Measurements from ENCODE around the gene ARHGEF40.

ARHGEF40 gene

GRCh38 chr14:21075719-21076437 lies 5.8 kb downstream of the ARHGEF40 start:
- TF ChIP-seq ZNF274 (IDR thresholded peaks at IDR 0.05; ENCODE audit: low read depth, low read length) = no peak
- no peak overlapping the region for H3K4me3 ChIP-seq (ENCODE audit: low read length)

- no peak for TF ChIP-seq ZNF274 (IDR thresholded peaks at IDR 0.05; ENCODE audit: low read depth, low read length)
- no peak overlapping the region for H3K4me3 ChIP-seq (ENCODE audit: low read length)
Measured at GRCh38 chr14:21077672-21078071, 7.6 kb downstream of the ARHGEF40 start.

- no peak overlapping the region for H3K4me3 ChIP-seq (ENCODE audit: low read length)
- no peak for TF ChIP-seq ZNF274 (IDR thresholded peaks at IDR 0.05; ENCODE audit: low read depth, low read length)
Measured at GRCh38 chr14:21078287-21078686, 8.2 kb downstream of the ARHGEF40 start.

- no peak overlapping the region for H3K4me3 ChIP-seq (ENCODE audit: low read length)
- no peak for TF ChIP-seq ZNF274 (IDR thresholded peaks at IDR 0.05; ENCODE audit: low read depth, low read length)
Measured at GRCh38 chr14:21078726-21079125, 8.6 kb downstream of the ARHGEF40 start.

- H3K4me3 ChIP-seq (ENCODE audit: low read length) = no peak overlapping the region
- TF ChIP-seq ZNF274 (IDR thresholded peaks at IDR 0.05; ENCODE audit: low read depth, low read length) = no peak
Measured at GRCh38 chr14:21081521-21082142, 11.5 kb downstream of the ARHGEF40 start.

- no peak overlapping the region for H3K4me3 ChIP-seq (ENCODE audit: low read length)
- no peak for TF ChIP-seq ZNF274 (IDR thresholded peaks at IDR 0.05; ENCODE audit: low read depth, low read length)
Measured at GRCh38 chr14:21083565-21084325, 13.6 kb downstream of the ARHGEF40 start.

- TF ChIP-seq ZNF274 (IDR thresholded peaks at IDR 0.05; ENCODE audit: low read depth, low read length) = no peak
Measured at GRCh38 chr14:21084396-21084795, 14.3 kb downstream of the ARHGEF40 start.

GRCh38 chr14:21084998-21085853 lies 15.1 kb downstream of the ARHGEF40 start:
- no peak overlapping the region for H3K4me3 ChIP-seq (ENCODE audit: low read length)
- TF ChIP-seq ZNF274 (IDR thresholded peaks at IDR 0.05; ENCODE audit: low read depth, low read length) = no peak

More at GRCh38 chr14:21084396-21084795, 14.3 kb downstream of the ARHGEF40 start:
- no peak overlapping the region for H3K4me3 ChIP-seq (ENCODE audit: low read length)

- no peak overlapping the region for H3K4me3 ChIP-seq (ENCODE audit: low read length)
- no peak for TF ChIP-seq ZNF274 (IDR thresholded peaks at IDR 0.05; ENCODE audit: low read depth, low read length)
Measured at GRCh38 chr14:21086908-21087293, 16.8 kb downstream of the ARHGEF40 start.

- TF ChIP-seq ZNF274 (IDR thresholded peaks at IDR 0.05; ENCODE audit: low read depth, low read length) = no peak
- H3K4me3 ChIP-seq (ENCODE audit: low read length) = no peak overlapping the region
Measured at GRCh38 chr14:21087294-21088091, 17.4 kb downstream of the ARHGEF40 start.

- no peak overlapping the region for H3K4me3 ChIP-seq (ENCODE audit: low read length)
- TF ChIP-seq ZNF274 (IDR thresholded peaks at IDR 0.05; ENCODE audit: low read depth, low read length) = no peak
Measured at GRCh38 chr14:21088687-21089086, 18.6 kb downstream of the ARHGEF40 start.

- no peak overlapping the region for H3K4me3 ChIP-seq (ENCODE audit: low read length)
- TF ChIP-seq ZNF274 (IDR thresholded peaks at IDR 0.05; ENCODE audit: low read depth, low read length) = no peak
Measured at GRCh38 chr14:21089271-21089670, 19.2 kb downstream of the ARHGEF40 start.

GRCh38 chr14:21089877-21090193 lies 19.7 kb downstream of the ARHGEF40 start:
- no peak overlapping the region for H3K4me3 ChIP-seq (ENCODE audit: low read length)

More at GRCh38 chr14:21089877-21090193, 19.7 kb downstream of the ARHGEF40 start:
- TF ChIP-seq ZNF274 (IDR thresholded peaks at IDR 0.05; ENCODE audit: low read depth, low read length) = no peak

Data from GM08714 (cell line).